ENCODE data around the gene PKN2. TPM values are rescaled to one million over a fixed set of nuclear protein-coding genes. Genes with fewer than 3 reads are reported as not detected.
"Not testable (repeated sequence)": the region's sequence is repeated elsewhere in the genome, so short reads cannot be mapped to it uniquely, and the experiment has no call there.

PKN2 gene
- total RNA-seq, 1 donor from 2014 or later, result 51.4 TPM

DNA sequence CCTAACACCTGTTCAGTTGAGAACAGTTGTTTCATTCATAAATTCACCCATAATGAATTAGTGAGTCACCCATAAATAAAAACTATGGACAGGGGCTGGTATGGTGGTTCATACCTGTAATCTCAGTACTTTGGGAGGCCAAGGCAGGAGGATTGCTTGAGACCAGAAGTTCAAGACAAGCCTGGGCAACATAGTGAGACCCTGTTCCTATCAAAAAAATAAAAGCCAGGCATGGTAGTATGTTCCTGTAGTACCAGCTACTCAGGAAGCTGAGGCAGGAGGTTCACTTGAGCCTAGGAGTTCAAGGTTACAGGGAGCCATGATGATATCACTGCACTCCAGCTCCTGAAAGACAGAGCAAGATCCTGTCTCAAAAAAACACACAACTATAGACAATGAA lies 128.3 kb downstream of the PKN2 start:
- ATAC-seq (no peak), DNase-seq (no peak)
- Histone ChIP-seq H3K27me3 (ENCODE audit: low read depth) (no peaks in the 10 kb centered on the region), H3K9me3 (no peaks in the 10 kb centered on the region), H3K4me1 (no peaks in the 10 kb centered on the region), H3K27ac (no peak overlapping the region), H3K4me3 (no peak overlapping the region), H3K36me3 (peaks cover 85% of the 10 kb centered on the region)
- intact Hi-C loops (cut with DNase I), result no loop called here
- TF ChIP-seq, protein P1, sequence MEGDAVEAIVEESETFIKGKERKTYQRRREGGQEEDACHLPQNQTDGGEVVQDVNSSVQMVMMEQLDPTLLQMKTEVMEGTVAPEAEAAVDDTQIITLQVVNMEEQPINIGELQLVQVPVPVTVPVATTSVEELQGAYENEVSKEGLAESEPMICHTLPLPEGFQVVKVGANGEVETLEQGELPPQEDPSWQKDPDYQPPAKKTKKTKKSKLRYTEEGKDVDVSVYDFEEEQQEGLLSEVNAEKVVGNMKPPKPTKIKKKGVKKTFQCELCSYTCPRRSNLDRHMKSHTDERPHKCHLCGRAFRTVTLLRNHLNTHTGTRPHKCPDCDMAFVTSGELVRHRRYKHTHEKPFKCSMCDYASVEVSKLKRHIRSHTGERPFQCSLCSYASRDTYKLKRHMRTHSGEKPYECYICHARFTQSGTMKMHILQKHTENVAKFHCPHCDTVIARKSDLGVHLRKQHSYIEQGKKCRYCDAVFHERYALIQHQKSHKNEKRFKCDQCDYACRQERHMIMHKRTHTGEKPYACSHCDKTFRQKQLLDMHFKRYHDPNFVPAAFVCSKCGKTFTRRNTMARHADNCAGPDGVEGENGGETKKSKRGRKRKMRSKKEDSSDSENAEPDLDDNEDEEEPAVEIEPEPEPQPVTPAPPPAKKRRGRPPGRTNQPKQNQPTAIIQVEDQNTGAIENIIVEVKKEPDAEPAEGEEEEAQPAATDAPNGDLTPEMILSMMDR (IDR thresholded peaks at IDR 0.05), result no peak

DNA sequence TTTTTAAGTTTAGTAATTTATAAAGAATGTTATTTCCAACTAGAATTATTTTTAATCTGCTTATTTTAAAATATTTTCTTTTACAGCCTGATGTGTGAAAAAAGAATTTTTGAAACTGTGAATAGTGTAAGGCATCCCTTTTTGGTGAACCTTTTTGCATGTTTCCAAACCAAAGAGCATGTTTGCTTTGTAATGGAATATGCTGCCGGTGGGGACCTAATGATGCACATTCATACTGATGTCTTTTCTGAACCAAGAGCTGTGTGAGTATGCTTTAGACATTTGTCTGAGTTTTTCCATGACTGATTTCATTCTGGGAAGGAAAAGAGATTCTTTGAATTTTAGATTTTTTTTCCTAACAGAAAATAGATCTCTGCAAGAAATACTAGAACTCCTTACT lies 129.4 kb downstream of the PKN2 start:
- Histone ChIP-seq H3K27me3 (ENCODE audit: low read depth) (no peaks in the 10 kb centered on the region), H3K36me3 (peaks cover 82% of the 10 kb centered on the region), H3K27ac (no peak overlapping the region), H3K4me3 (no peak overlapping the region), H3K4me1 (no peaks in the 10 kb centered on the region), H3K9me3 (no peaks in the 10 kb centered on the region)
- intact Hi-C loops (cut with DNase I), result no loop called here
- DNase-seq (no peak), ATAC-seq (no peak)
- TF ChIP-seq, protein P1 (IDR thresholded peaks at IDR 0.05), result no peak

DNA sequence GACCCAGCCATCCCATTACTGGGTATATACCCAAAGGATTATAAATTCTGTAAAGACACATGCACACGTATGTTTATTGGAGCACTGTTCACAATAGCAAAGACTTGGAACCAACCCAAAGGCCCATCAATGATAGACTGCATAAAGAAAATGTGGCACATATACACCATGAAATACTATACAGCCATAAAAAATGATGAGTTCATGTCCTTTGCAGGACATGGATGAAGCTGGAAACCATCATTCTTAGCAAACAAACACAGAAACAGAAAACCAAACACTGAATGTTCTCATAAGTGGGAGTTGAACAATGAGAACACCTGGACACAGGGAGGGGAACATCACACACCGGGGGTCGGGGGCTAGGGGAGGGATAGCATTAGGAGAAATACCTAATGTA lies 135.6 kb downstream of the PKN2 start:
- ATAC-seq; H3K4me3 ChIP-seq; H3K9me3 ChIP-seq; H3K27ac ChIP-seq; H3K27me3 ChIP-seq (ENCODE audit: low read depth); intact Hi-C loops (cut with DNase I); DNase-seq; H3K4me1 ChIP-seq: not testable (repeated sequence)
- H3K36me3 ChIP-seq, result peaks cover 62% of the 10 kb centered on the region

DNA sequence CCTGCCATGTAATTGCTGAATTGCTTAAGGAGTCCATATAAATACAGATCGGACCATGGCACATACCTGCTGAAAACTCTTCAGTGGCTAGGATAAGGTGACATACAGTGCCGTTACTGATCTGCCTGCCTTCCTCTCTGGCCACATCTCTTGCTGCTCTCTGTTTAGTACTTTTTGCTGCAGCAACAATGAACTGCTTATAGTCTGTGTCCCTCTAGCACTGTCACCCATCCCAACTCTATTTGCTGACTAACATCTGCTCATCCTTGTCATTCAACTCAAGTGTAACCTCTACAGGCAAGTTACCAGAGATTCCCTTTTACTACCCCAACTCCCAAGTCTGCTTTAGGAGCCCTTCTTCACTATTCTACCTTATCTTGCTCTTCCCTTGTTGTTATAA lies 141.6 kb downstream of the PKN2 start:
- intact Hi-C loops (cut with DNase I), result no loop called here
- ATAC-seq (no peak), DNase-seq (no peak)
- Histone ChIP-seq H3K36me3 (peaks cover 72% of the 10 kb centered on the region), H3K27me3 (ENCODE audit: low read depth) (no peaks in the 10 kb centered on the region), H3K27ac (no peak overlapping the region), H3K4me1 (no peaks in the 10 kb centered on the region), H3K9me3 (no peaks in the 10 kb centered on the region), H3K4me3 (no peak overlapping the region)
- TF ChIP-seq, protein P1 (IDR thresholded peaks at IDR 0.05), result no peak

DNA sequence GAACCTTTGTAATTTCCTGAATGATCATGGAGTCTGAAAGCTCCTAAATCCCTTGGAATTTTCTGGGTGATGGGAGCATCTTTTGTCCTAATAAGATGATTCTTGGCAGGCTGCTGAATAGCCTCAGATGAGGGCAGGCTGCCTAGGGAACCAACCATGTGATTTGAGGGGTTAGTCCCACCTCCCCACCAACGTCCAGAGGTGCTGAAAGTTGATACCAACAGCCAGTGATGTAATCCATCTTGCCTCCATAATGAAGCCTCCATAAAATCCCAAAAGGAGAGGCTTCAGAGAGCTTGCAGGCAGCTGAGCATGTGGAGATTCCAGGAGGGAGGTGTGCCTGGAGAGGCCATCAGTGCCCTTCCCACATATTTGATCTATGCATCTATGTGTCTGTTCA lies 163.6 kb downstream of the PKN2 start:
- Histone ChIP-seq H3K4me3 (no peak overlapping the region), H3K36me3 (peaks cover 19% of the 10 kb centered on the region), H3K27ac (no peak overlapping the region), H3K9me3 (no peaks in the 10 kb centered on the region), H3K27me3 (ENCODE audit: low read depth) (no peaks in the 10 kb centered on the region), H3K4me1 (no peaks in the 10 kb centered on the region)
- ATAC-seq, result no peak
- no peak for DNase-seq
- TF ChIP-seq, protein P1 (IDR thresholded peaks at IDR 0.05), result no peak
- intact Hi-C loops (cut with DNase I), result no loop called here

DNA sequence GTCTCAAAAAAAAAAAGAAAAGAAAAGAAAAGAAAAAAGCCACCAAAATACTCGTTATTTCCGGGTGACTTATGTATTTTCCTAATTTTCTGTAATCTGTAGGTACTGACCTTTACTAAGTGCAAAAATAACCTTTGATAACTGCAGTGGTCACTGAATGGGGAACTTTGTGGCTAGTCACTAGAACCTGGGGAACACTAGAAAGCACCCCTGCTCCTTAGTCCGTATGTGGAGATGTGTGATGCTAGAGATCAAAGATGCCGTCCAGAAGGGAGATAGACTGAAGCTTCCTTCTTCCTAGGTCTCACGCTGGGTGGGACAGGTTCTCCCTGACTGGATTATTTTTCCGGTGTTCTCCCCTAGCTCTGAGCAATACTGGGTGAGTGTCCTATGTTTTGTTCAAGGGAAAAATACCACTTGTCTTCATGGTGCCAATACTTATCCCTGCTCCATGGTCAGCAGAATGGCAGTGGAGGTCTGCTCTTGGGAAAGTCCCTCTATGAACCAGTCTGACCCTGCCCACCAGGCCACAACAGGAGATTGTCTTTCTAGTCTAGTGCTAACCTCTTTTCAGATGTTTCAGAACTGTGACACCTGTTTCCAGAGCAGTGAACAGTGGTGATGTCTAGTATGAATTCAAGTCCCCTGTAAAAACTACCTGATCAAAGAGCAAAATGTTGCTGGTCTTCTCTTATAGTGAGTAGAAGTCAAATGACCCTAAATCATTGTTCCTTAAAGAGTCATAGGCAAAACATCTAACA lies 167.4 kb downstream of the PKN2 start:
- TF ChIP-seq, protein P1 (IDR thresholded peaks at IDR 0.05), result no peak
- no peak for DNase-seq
- no peak overlapping the region for H3K4me3 ChIP-seq
- no peaks in the 10 kb centered on the region for H3K4me1 ChIP-seq
- no peak for ATAC-seq
- intact Hi-C loops (cut with DNase I), result no loop called here
- H3K9me3 ChIP-seq, result no peaks in the 10 kb centered on the region
- no peaks in the 10 kb centered on the region for H3K27me3 ChIP-seq (ENCODE audit: low read depth)
- no peak overlapping the region for H3K27ac ChIP-seq
- peaks cover 58% of the 10 kb centered on the region for H3K36me3 ChIP-seq
